Mesenchymal stem cell (in vitro differentiated cells and primary cell): ENCODE data around the gene WDR31. TPM values are rescaled to one million over a fixed set of nuclear protein-coding genes. Genes with fewer than 3 reads are reported as not detected.

Experiments used
- DNase-seq: peaks from one replicate; pipeline ENCODE4 v3.0.0-alpha.2; 2013
- H2AFZ ChIP-seq: one replicate; pipeline ENCODE4 v1.6.1; 2013; ENCODE audit warnings: low read depth, mild to moderate bottlenecking, control low read depth, inconsistent platforms, low read length, moderate library complexity
- H2AK5ac ChIP-seq: 2 replicates; pipeline ENCODE4 v1.6.1; 2013; ENCODE audit warnings: low read length, moderate library complexity, mild to moderate bottlenecking, inconsistent platforms; ENCODE audit not compliant: severe bottlenecking
- H2BK120ac ChIP-seq: one replicate; pipeline ENCODE4 v1.6.1; 2013; ENCODE audit warnings: low read depth, mild to moderate bottlenecking, inconsistent platforms, low read length, moderate library complexity
- H2BK12ac ChIP-seq, 2 experiments: one replicate each; pipeline ENCODE4 v1.6.1; 2013; ENCODE audit warnings: inconsistent platforms in 2 of 2, low read length in 2 of 2, mild to moderate bottlenecking in 2 of 2, moderate library complexity in 2 of 2, control low read depth in 1 of 2
- H2BK15ac ChIP-seq: one replicate; pipeline ENCODE4 v1.6.1; 2013; ENCODE audit warnings: mild to moderate bottlenecking, low read depth, inconsistent platforms; ENCODE audit not compliant: poor library complexity, severe bottlenecking
- H2BK5ac ChIP-seq: 2 replicates; pipeline ENCODE4 v1.6.1; 2013; ENCODE audit warnings: low read depth, mild to moderate bottlenecking, low read length, control low read depth, inconsistent platforms; ENCODE audit not compliant: poor library complexity, severe bottlenecking
- H3K14ac ChIP-seq, 2 experiments: one replicate each; pipeline ENCODE4 v1.6.1; 2013; ENCODE audit warnings: inconsistent platforms in 2 of 2, low read length in 2 of 2, control low read depth in 1 of 2, mild to moderate bottlenecking in 1 of 2, moderate library complexity in 1 of 2
- H3K18ac ChIP-seq, 2 experiments: one replicate each; pipeline ENCODE4 v1.6.1; 2013; ENCODE audit warnings: inconsistent platforms in 2 of 2, low read length in 2 of 2, control low read depth in 1 of 2, low read depth in 1 of 2, mild to moderate bottlenecking in 1 of 2
- H3K23ac ChIP-seq, 2 experiments: one replicate each; pipeline ENCODE4 v1.6.1; 2013; ENCODE audit warnings: inconsistent platforms in 2 of 2, low read length in 2 of 2, mild to moderate bottlenecking in 2 of 2, moderate library complexity in 2 of 2, control low read depth in 1 of 2
- H3K27ac ChIP-seq: 2 replicates; pipeline ENCODE4 v1.5.1; 2013; ENCODE audit warnings: mild to moderate bottlenecking, moderate library complexity, low read length, control low read depth, inconsistent platforms; ENCODE audit not compliant: poor library complexity, severe bottlenecking
- H3K27me3 ChIP-seq, 2 experiments: 2 replicates each; pipeline versions ENCODE4 v1.6.1 to v1.7.0; 2013; ENCODE audit warnings: low read length in 2 of 2, mild to moderate bottlenecking in 2 of 2, moderate library complexity in 2 of 2, control low read depth in 1 of 2, inconsistent platforms in 1 of 2; ENCODE audit not compliant: control insufficient read depth in 1 of 2, insufficient read depth in 1 of 2
- H3K36me3 ChIP-seq, 2 experiments: 2 replicates each; pipeline versions ENCODE4 v1.6.1 to v1.7.0; 2013; ENCODE audit warnings: low read length in 2 of 2, control low read depth in 1 of 2, inconsistent platforms in 1 of 2, low read depth in 1 of 2, mild to moderate bottlenecking in 1 of 2; ENCODE audit not compliant: insufficient read depth in 2 of 2, control insufficient read depth in 1 of 2
- H3K4ac ChIP-seq, 2 experiments: one replicate each; pipeline ENCODE4 v1.6.1; 2013; ENCODE audit warnings: inconsistent platforms in 2 of 2, low read length in 2 of 2, mild to moderate bottlenecking in 2 of 2, moderate library complexity in 2 of 2, control low read depth in 1 of 2, low read depth in 1 of 2
- H3K4me1 ChIP-seq: 2 replicates; pipeline ENCODE4 v1.6.1; 2013; ENCODE audit warnings: low read depth, low read length, control low read depth; ENCODE audit not compliant: control insufficient read depth, insufficient read depth
- H3K4me2 ChIP-seq: 2 replicates; pipeline ENCODE4 v1.6.1; 2013; ENCODE audit warnings: low read length, mild to moderate bottlenecking, inconsistent platforms; ENCODE audit not compliant: poor library complexity, severe bottlenecking
- H3K4me3 ChIP-seq, 2 experiments: 2 replicates each; pipeline versions ENCODE4 v1.5.1 to v1.7.0; 2013; ENCODE audit warnings: low read length in 2 of 2, mild to moderate bottlenecking in 2 of 2, control low read depth in 1 of 2, low read depth in 1 of 2; ENCODE audit not compliant: insufficient read depth in 1 of 2
- H3K79me1 ChIP-seq: replicated peaks from 2 replicates; pipeline ENCODE4 v1.6.1; 2013; ENCODE audit warnings: mild to moderate bottlenecking, control low read depth, low read length, inconsistent platforms; ENCODE audit not compliant: poor library complexity, severe bottlenecking
- H3K9ac ChIP-seq: 2 replicates; pipeline ENCODE4 v1.7.0; 2013; ENCODE audit warnings: mild to moderate bottlenecking, low read length, moderate library complexity
- H3K9me3 ChIP-seq: 2 replicates; pipeline ENCODE4 v1.7.0; 2013; ENCODE audit warnings: mild to moderate bottlenecking, low read length; ENCODE audit not compliant: control insufficient read depth
- H4K8ac ChIP-seq: one replicate; pipeline ENCODE4 v1.6.1; 2013; ENCODE audit warnings: inconsistent platforms, mild to moderate bottlenecking, low read length, moderate library complexity
- H4K91ac ChIP-seq: one replicate; pipeline ENCODE4 v1.6.1; 2013; ENCODE audit warnings: mild to moderate bottlenecking, low read length, inconsistent platforms
- WGBS: methylation state at CpG from one replicate; pipeline ENCODE4 v1.1.7; 2013; ENCODE audit warnings: mixed read lengths; 5-methylcytosine and 5-hydroxymethylcytosine counted together
- polyA plus RNA-seq, 2 experiments: library from polyadenylated mRNA; stranded (reverse); fragments of 200-250 nt; gene quantifications; one replicate each; pipeline ENCODE4 v1.2.3, GENCODE V29; 2013

Gene WDR31
- polyA plus RNA-seq (2013, experiment 1 of 2) = 0.99 TPM
- 1.2 TPM for polyA plus RNA-seq (2013, experiment 2 of 2)

GRCh38 chr9:113340011-113340699, at the start of gene WDR31:
Gene WDR31 (minus strand): TSS chr9:113340275. CDS start chr9:113332022, 8,253 bp downstream.
- peak within 1 kb of the TSS; percentile 87 for H2AFZ ChIP-seq
- H3K9ac ChIP-seq = peak within 1 kb of the TSS; percentile 93
- no peak within 1 kb of the TSS for H3K14ac ChIP-seq
- peak within 1 kb of the TSS; percentile 40 for H4K91ac ChIP-seq
- no peaks in the 10 kb centered on the region for H3K9me3 ChIP-seq
- H3K4me2 ChIP-seq = peak within 1 kb of the TSS; percentile 57
- H2BK12ac ChIP-seq = no peak within 1 kb of the TSS
- peaks cover 2% of the 10 kb centered on the region for H3K4me1 ChIP-seq
- peak within 1 kb of the TSS; percentile 45 for H3K27ac ChIP-seq
- H2BK120ac ChIP-seq = no peak within 1 kb of the TSS
- H3K4ac ChIP-seq = peak within 1 kb of the TSS in 1 of 2 experiments; percentile 28
- H2BK5ac ChIP-seq = no peak within 1 kb of the TSS
- no peaks in the 10 kb centered on the region for H3K36me3 ChIP-seq
- WGBS = 2% methylated on average over 46 of the region's 46 CpGs
- H3K27me3 ChIP-seq = no peaks in the 10 kb centered on the region
- no peak within 1 kb of the TSS for H2BK15ac ChIP-seq
- H3K23ac ChIP-seq = no peak within 1 kb of the TSS
- H3K18ac ChIP-seq = peak within 1 kb of the TSS; percentile 54 to 94
- no peaks in the 10 kb centered on the region for H3K79me1 ChIP-seq
- no peak within 1 kb of the TSS for H2AK5ac ChIP-seq
- peak within 1 kb of the TSS; percentile 90 for H4K8ac ChIP-seq
- DNase-seq = peak; percentile 89
- peak within 1 kb of the TSS; percentile 93 to 95 for H3K4me3 ChIP-seq

- H3K23ac ChIP-seq = no peak overlapping the region
- no peak overlapping the region for H2BK120ac ChIP-seq
- WGBS = 95% methylated on average over 11 of the region's 11 CpGs
- H2BK15ac ChIP-seq = no peak overlapping the region
- no peak overlapping the region for H3K4ac ChIP-seq
- H4K91ac ChIP-seq = no peak overlapping the region
- H4K8ac ChIP-seq = no peak overlapping the region
- H2BK12ac ChIP-seq = no peak overlapping the region
- peaks cover 11% of the 10 kb centered on the region for H3K4me1 ChIP-seq
- H2AFZ ChIP-seq = no peak overlapping the region
- H3K18ac ChIP-seq = no peak overlapping the region
- H3K9ac ChIP-seq = no peak overlapping the region
- H3K27ac ChIP-seq = no peak overlapping the region
- no peak overlapping the region for H3K4me2 ChIP-seq
- H3K79me1 ChIP-seq = peaks cover 2% of the 10 kb centered on the region
- H3K9me3 ChIP-seq = no peaks in the 10 kb centered on the region
- H3K36me3 ChIP-seq = peaks cover 57 to 72% of the 10 kb centered on the region in 2 experiments
- no peak overlapping the region for H2AK5ac ChIP-seq
- no peak overlapping the region for H3K14ac ChIP-seq
- DNase-seq = no peak
- no peaks in the 10 kb centered on the region for H3K27me3 ChIP-seq
- H3K4me3 ChIP-seq = no peak overlapping the region
- no peak overlapping the region for H2BK5ac ChIP-seq
Observed at GRCh38 chr9:113389451-113389850, 49.4 kb upstream of the WDR31 start.

GRCh38 chr9:113388833-113389232, 48.8 kb upstream of the WDR31 start:
- Histone ChIP-seq H3K9ac (no peak overlapping the region), H3K9me3 (no peaks in the 10 kb centered on the region), H3K27ac (no peak overlapping the region), H2BK5ac (no peak overlapping the region), H3K27me3 (no peaks in the 10 kb centered on the region), H4K91ac (no peak overlapping the region), H2BK120ac (no peak overlapping the region), H3K36me3 (peaks cover 53 to 72% of the 10 kb centered on the region in 2 experiments), H3K4me2 (no peak overlapping the region), H3K14ac (no peak overlapping the region), H3K23ac (no peak overlapping the region), H2BK12ac (no peak overlapping the region), H2AFZ (no peak overlapping the region), H3K4me1 (peaks cover 11% of the 10 kb centered on the region), H3K4me3 (peak overlapping the region in 1 of 2 experiments; percentile 2), H2BK15ac (no peak overlapping the region), H3K18ac (no peak overlapping the region), H3K4ac (no peak overlapping the region), H4K8ac (no peak overlapping the region), H2AK5ac (no peak overlapping the region), H3K79me1 (peaks cover under 1% of the 10 kb centered on the region)
- 95% methylated on average over 13 of the region's 13 CpGs for WGBS
- DNase-seq = no peak

DNA sequence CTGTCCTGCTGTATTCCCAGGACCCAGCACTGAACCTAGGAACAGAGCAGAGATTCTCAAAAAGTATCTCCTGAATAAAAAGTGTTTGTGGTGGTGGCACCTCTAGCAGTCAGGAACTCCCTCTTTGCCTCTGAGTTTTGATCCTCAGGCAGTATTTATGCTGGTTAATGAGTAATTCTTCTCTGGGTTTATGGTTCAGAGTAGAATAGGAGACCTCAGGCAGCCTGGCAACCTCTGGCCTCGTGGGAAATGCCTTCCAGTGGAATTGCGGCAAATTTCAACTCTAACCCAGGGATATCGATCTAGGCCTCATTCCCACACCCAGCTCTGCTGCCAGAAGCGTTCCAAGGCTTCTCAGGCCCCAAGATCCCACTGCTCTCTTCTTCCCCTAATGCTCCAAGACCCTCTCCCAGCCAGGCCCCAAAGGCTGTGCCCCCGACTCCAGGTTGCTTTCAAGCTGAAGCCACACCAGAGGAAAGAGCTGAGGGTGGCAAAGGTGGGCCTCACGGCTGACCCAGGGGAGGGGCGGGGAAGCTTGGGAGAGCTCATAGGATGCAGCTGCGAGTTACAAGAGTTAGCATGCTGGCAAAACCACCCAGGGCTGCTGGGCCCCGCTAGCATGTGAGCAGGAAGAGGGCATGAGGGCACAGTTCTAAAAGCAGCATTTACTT, 47.6 kb upstream of the WDR31 start:
- no peak overlapping the region for H3K14ac ChIP-seq
- peaks cover 11% of the 10 kb centered on the region for H3K4me1 ChIP-seq
- H3K4me3 ChIP-seq = no peak overlapping the region
- no peak overlapping the region for H2BK15ac ChIP-seq
- H3K36me3 ChIP-seq = peaks cover 48 to 68% of the 10 kb centered on the region in 2 experiments
- no peak for DNase-seq
- H2BK12ac ChIP-seq = no peak overlapping the region
- no peak overlapping the region for H3K23ac ChIP-seq
- H3K4ac ChIP-seq = no peak overlapping the region
- H4K8ac ChIP-seq = no peak overlapping the region
- H3K9me3 ChIP-seq = no peaks in the 10 kb centered on the region
- H2AK5ac ChIP-seq = no peak overlapping the region
- H3K18ac ChIP-seq = no peak overlapping the region
- H2BK5ac ChIP-seq = no peak overlapping the region
- no peak overlapping the region for H2BK120ac ChIP-seq
- 84% methylated on average over 9 of the region's 9 CpGs for WGBS
- H2AFZ ChIP-seq = no peak overlapping the region
- no peaks in the 10 kb centered on the region for H3K27me3 ChIP-seq
- H3K27ac ChIP-seq = peak overlapping the region; percentile 32
- H3K79me1 ChIP-seq = no peaks in the 10 kb centered on the region
- H3K4me2 ChIP-seq = no peak overlapping the region
- no peak overlapping the region for H4K91ac ChIP-seq
- H3K9ac ChIP-seq = no peak overlapping the region
